Measurements from ENCODE around the gene FALEC. TPM values are rescaled to one million over a fixed set of nuclear protein-coding genes. Genes with fewer than 3 reads are reported as not detected.

Gene FALEC
- total and polyA plus RNA-seq, 12 donors, result 0.40 to 0.61 (median 0.50) TPM; not detected in 9

DNA sequence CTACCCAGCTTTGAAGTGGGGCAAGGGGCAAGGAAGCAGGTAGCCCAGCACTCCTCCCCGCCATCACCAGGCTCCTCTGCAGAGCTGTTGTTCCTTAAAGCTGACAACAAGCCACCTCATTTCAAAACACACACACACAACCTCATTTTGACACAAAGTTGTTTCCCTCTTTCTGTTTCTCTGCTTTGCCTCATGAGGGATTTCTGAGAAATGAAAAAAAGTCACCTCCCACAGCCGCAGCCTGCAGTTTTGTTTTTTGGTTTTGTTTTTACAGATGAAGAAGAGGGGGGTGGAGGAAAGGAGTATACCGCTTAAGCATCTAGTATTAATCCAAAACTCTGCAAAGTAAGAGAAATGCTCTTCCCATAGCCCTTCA, 51.8 kb downstream of the FALEC start:
- Histone ChIP-seq H3K4me1 (replicated peaks in 1 of 2) (peaks cover 62 to 100% of the 10 kb centered on the region in 2 donors), H3K27ac (peak overlapping the region; percentile 59 to 100 (median 70)), H3K27me3 (no peaks in the 10 kb centered on the region), H3K36me3 (replicated peaks in 1 of 2) (peaks cover 0 to 22% of the 10 kb centered on the region in 2 donors), H3K4me3 (peak overlapping the region in 1 of 4 donors; percentile 28), H3K9me3 (replicated peaks in 1 of 3) (no peaks in the 10 kb centered on the region)
- intact Hi-C loops (cut with DNase I), result no loop called here
- TF ChIP-seq POLR2A (IDR thresholded peaks at IDR 0.05), result peak in 1 of 2 donors; percentile 4
- TF ChIP-seq, protein P1, sequence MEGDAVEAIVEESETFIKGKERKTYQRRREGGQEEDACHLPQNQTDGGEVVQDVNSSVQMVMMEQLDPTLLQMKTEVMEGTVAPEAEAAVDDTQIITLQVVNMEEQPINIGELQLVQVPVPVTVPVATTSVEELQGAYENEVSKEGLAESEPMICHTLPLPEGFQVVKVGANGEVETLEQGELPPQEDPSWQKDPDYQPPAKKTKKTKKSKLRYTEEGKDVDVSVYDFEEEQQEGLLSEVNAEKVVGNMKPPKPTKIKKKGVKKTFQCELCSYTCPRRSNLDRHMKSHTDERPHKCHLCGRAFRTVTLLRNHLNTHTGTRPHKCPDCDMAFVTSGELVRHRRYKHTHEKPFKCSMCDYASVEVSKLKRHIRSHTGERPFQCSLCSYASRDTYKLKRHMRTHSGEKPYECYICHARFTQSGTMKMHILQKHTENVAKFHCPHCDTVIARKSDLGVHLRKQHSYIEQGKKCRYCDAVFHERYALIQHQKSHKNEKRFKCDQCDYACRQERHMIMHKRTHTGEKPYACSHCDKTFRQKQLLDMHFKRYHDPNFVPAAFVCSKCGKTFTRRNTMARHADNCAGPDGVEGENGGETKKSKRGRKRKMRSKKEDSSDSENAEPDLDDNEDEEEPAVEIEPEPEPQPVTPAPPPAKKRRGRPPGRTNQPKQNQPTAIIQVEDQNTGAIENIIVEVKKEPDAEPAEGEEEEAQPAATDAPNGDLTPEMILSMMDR (IDR thresholded peaks at IDR 0.05), result no peak
- 17 to 47% (median 34%) methylated on average over 3 of the region's 3 CpGs for WGBS, 4 donors
- peak in 2 of 7 donors; percentile 19 to 57 for DNase-seq

GRCh38 chr1:150567717-150568593, 52.4 kb downstream of the FALEC start:
- H3K27me3 ChIP-seq, result no peaks in the 10 kb centered on the region
- peak; percentile 3 to 32 for TF ChIP-seq POLR2A (IDR thresholded peaks at IDR 0.05)
- TF ChIP-seq, protein P1 (IDR thresholded peaks at IDR 0.05), result no peak
- H3K4me3 ChIP-seq, result peak overlapping the region in 1 of 4 donors; percentile 28
- peak overlapping the region; percentile 59 to 100 (median 70) for H3K27ac ChIP-seq
- intact Hi-C loops (cut with DNase I), result no loop called here
- DNase-seq, result peak in 6 of 7 donors; percentile 73 to 87 (median 80)
- no peaks in the 10 kb centered on the region for H3K9me3 ChIP-seq (replicated peaks in 1 of 3)
- WGBS, 4 donors, result 13 to 19% (median 15%) methylated on average over 10 of the region's 10 CpGs
- H3K36me3 ChIP-seq (replicated peaks in 1 of 2), result peaks cover 0 to 28% of the 10 kb centered on the region in 2 donors
- peaks cover 59 to 100% of the 10 kb centered on the region in 2 donors for H3K4me1 ChIP-seq (replicated peaks in 1 of 2)

DNA sequence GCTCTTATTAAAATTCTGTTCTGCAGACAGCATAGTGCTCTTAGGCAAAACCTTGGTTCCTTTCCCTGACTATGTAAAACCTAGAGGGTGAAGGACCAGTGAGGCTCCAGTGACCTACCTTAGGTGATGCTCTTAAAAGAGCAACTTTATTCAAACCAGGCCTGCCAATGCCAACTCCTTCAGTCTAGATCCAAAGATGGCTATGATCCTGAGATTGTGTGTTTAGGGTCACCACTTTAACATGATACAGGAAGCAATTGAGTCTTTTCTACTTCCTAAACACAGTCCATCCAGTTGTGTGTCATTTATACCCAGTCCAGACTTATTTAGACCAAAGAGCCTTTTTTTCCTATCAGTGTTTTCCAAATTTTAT, 53.0 kb downstream of the FALEC start:
- Histone ChIP-seq H3K4me3 (no peak overlapping the region), H3K27me3 (no peaks in the 10 kb centered on the region), H3K36me3 (replicated peaks in 1 of 2) (peaks cover 0 to 35% of the 10 kb centered on the region in 2 donors), H3K27ac (peak overlapping the region in 4 of 5 donors; percentile 59 to 100 (median 80)), H3K9me3 (replicated peaks in 1 of 3) (no peaks in the 10 kb centered on the region), H3K4me1 (replicated peaks in 1 of 2) (peaks cover 59 to 100% of the 10 kb centered on the region in 2 donors)
- DNase-seq, result no peak
- intact Hi-C loops (cut with DNase I), result no loop called here
- TF ChIP-seq, protein P1 (IDR thresholded peaks at IDR 0.05), result no peak
- TF ChIP-seq POLR2A (IDR thresholded peaks at IDR 0.05), result no peak

DNA sequence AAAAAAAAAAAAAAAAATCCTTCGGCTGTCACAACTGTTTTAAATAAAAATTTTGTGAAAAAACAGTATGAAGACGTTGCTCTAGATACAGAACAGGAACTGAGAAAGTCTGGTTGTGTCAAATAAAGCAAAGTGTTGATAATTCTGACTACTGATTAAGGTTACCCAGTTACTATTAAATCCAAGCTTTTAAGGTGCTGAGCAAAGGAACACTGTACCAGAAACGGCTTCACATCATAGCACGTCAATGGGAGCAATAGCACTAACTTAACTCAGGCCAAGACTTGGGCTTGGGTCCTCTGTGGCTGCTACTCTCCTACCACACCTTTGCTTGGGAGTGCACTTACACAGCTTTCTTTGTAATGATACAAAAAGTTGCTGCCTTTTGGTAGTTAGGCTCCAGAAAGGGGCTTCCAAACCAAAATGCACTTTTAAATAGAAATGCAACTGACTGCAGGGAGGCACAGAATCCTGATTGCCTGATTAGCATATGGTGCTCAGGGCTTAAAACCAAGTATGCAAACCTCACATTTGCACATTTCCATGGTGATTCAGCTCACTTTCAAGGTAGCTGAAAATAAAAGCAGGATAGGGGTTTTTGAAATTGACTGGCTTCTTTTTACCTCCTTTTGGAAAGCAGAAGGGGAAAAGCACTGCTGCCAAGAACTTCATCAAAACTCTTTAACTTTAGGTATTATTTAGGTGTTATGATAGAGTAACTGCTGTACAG, 57.5 kb downstream of the FALEC start:
- 52 to 66% (median 60%) methylated on average over 4 of the region's 4 CpGs for WGBS, 4 donors

More for the DNA sequence above, 57.5 kb downstream of the FALEC start:
- H3K9me3 ChIP-seq (replicated peaks in 1 of 3), result no peaks in the 10 kb centered on the region
- peaks cover 60 to 81% of the 10 kb centered on the region in 2 donors for H3K4me1 ChIP-seq (replicated peaks in 1 of 2)
- TF ChIP-seq, protein P1 (IDR thresholded peaks at IDR 0.05), result no peak
- peak in 1 of 2 donors; percentile 54 for TF ChIP-seq POLR2A (IDR thresholded peaks at IDR 0.05)
- H3K36me3 ChIP-seq (replicated peaks in 1 of 2), result peaks cover 0 to 75% of the 10 kb centered on the region in 2 donors
- peak overlapping the region in 3 of 5 donors; percentile 44 to 100 (median 45) for H3K27ac ChIP-seq
- peak in 1 of 7 donors; percentile 6 for DNase-seq
- H3K4me3 ChIP-seq, result peak overlapping the region in 1 of 4 donors; percentile 6
- H3K27me3 ChIP-seq, result no peaks in the 10 kb centered on the region
- intact Hi-C loops (cut with DNase I), result no loop called here

All from adrenal gland (tissue), 12 donors.